ENCODE results near the gene EPHA4.

Gene EPHA4

GRCh38 chr2:221484761-221485502, 87.2 kb downstream of the EPHA4 start:
- Histone ChIP-seq H3K4me2 (ENCODE audit: low read depth, low read length, poor library complexity, severe bottlenecking) (no peak overlapping the region), H3K4me1 (ENCODE audit: insufficient read depth, low read length, poor library complexity, severe bottlenecking) (peaks cover 8% of the 10 kb centered on the region), H3K9ac (ENCODE audit: low read depth, low read length, poor library complexity, severe bottlenecking) (no peak overlapping the region), H3K9me3 (ENCODE audit: insufficient read depth, low read depth, low read length) (no peaks in the 10 kb centered on the region), H3K27me3 (ENCODE audit: insufficient read depth, low read length, poor library complexity, severe bottlenecking) (no peaks in the 10 kb centered on the region), H4K20me1 (ENCODE audit: insufficient read depth, low read length, poor library complexity, severe bottlenecking) (no peaks in the 10 kb centered on the region), H3K4me3 (ENCODE audit: low read length, poor library complexity, severe bottlenecking) (no peak overlapping the region), H3K79me2 (ENCODE audit: insufficient read depth, low read length) (no peaks in the 10 kb centered on the region), H3K9me2 (replicated peaks; ENCODE audit: low read depth, low read length) (no peaks in the 10 kb centered on the region), H3F3A (ENCODE audit: low read depth) (no peaks in the 10 kb centered on the region), H3K36me3 (ENCODE audit: insufficient read depth, low read length) (0 out of 2 replicates have a peak, but pooled peaks cover 4% of the 10 kb centered on the region), H2AFZ (ENCODE audit: low read length) (no peak overlapping the region)
- no peak for TF ChIP-seq EZH2phosphoT487 (IDR thresholded peaks at IDR 0.05; ENCODE audit: borderline replicate concordance)
- no peak for TF ChIP-seq CTCF (conservative IDR thresholded peaks at IDR 0.05; ENCODE audit: low read length)

- no peak overlapping the region for H3K4me2 ChIP-seq (ENCODE audit: low read depth, low read length, poor library complexity, severe bottlenecking)
- TF ChIP-seq EZH2phosphoT487 (IDR thresholded peaks at IDR 0.05; ENCODE audit: borderline replicate concordance) = no peak
- no peak for TF ChIP-seq CTCF (conservative IDR thresholded peaks at IDR 0.05; ENCODE audit: low read length)
- H3K27me3 ChIP-seq (ENCODE audit: insufficient read depth, low read length, poor library complexity, severe bottlenecking) = no peaks in the 10 kb centered on the region
- H3K9me3 ChIP-seq (ENCODE audit: insufficient read depth, low read depth, low read length) = no peaks in the 10 kb centered on the region
- 0 out of 2 replicates have a peak, but pooled peaks cover 4% of the 10 kb centered on the region for H3K36me3 ChIP-seq (ENCODE audit: insufficient read depth, low read length)
- no peak overlapping the region for H3K4me3 ChIP-seq (ENCODE audit: low read length, poor library complexity, severe bottlenecking)
- no peak overlapping the region for H3K9ac ChIP-seq (ENCODE audit: low read depth, low read length, poor library complexity, severe bottlenecking)
- no peak overlapping the region for H2AFZ ChIP-seq (ENCODE audit: low read length)
- no peaks in the 10 kb centered on the region for H3K9me2 ChIP-seq (replicated peaks; ENCODE audit: low read depth, low read length)
- peaks cover 24% of the 10 kb centered on the region for H3K4me1 ChIP-seq (ENCODE audit: insufficient read depth, low read length, poor library complexity, severe bottlenecking)
- no peaks in the 10 kb centered on the region for H4K20me1 ChIP-seq (ENCODE audit: insufficient read depth, low read length, poor library complexity, severe bottlenecking)
- H3K79me2 ChIP-seq (ENCODE audit: insufficient read depth, low read length) = no peaks in the 10 kb centered on the region
- no peaks in the 10 kb centered on the region for H3F3A ChIP-seq (ENCODE audit: low read depth)
These were observed 89.2 kb downstream of the EPHA4 start for GRCh38 chr2:221482666-221483455.

DNA sequence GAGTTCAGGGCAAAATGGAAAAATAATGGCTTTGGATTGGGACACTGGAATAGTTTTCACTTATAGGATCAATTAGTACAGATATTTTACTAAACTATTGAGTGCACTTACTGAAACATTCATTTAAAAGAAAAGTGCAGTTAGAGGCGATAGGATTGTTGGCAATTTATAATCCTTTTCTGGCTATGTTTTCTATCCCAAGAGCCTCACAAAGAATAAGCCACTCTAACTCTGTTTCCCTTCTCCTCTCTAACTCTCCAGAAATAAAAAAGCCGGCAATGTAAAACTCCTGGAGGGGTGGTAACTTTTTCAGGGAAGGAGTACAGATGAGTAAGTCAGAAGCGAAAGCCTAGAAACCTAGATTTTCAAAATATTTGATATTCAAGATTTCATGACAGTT, 91.3 kb downstream of the EPHA4 start:
- Histone ChIP-seq H3K9me2 (replicated peaks; ENCODE audit: low read depth, low read length) (no peaks in the 10 kb centered on the region), H3K27me3 (ENCODE audit: insufficient read depth, low read length, poor library complexity, severe bottlenecking) (no peaks in the 10 kb centered on the region), H4K20me1 (ENCODE audit: insufficient read depth, low read length, poor library complexity, severe bottlenecking) (no peaks in the 10 kb centered on the region), H2AFZ (ENCODE audit: low read length) (no peak overlapping the region), H3K4me3 (ENCODE audit: low read length, poor library complexity, severe bottlenecking) (no peak overlapping the region), H3K4me2 (ENCODE audit: low read depth, low read length, poor library complexity, severe bottlenecking) (no peak overlapping the region), H3K9me3 (ENCODE audit: insufficient read depth, low read depth, low read length) (no peaks in the 10 kb centered on the region), H3K9ac (ENCODE audit: low read depth, low read length, poor library complexity, severe bottlenecking) (no peak overlapping the region), H3K79me2 (ENCODE audit: insufficient read depth, low read length) (no peaks in the 10 kb centered on the region), H3K4me1 (ENCODE audit: insufficient read depth, low read length, poor library complexity, severe bottlenecking) (peaks cover 26% of the 10 kb centered on the region), H3K36me3 (ENCODE audit: insufficient read depth, low read length) (0 out of 2 replicates have a peak, but pooled peaks cover 4% of the 10 kb centered on the region), H3F3A (ENCODE audit: low read depth) (no peaks in the 10 kb centered on the region)
- TF ChIP-seq EZH2phosphoT487 (IDR thresholded peaks at IDR 0.05; ENCODE audit: borderline replicate concordance) (no peak), CTCF (conservative IDR thresholded peaks at IDR 0.05; ENCODE audit: low read length) (no peak)

All from Loucy (cell line).